GM18868 (cell line): ENCODE results near the gene ELOVL1.
"Not testable (repeated sequence)": the region's sequence is repeated elsewhere in the genome, so short reads cannot be mapped to it uniquely, and the experiment has no call there.

Source experiments
- ATAC-seq: cut with Tn5 transposase; IDR thresholded peaks from one replicate; pipeline ENCODE4 v1.9.1; 2021; ENCODE audit warnings: mild to moderate bottlenecking, moderate library complexity; ENCODE audit not compliant: unreplicated experiment

Gene ELOVL1

GRCh38 chr1:43382027-43382779 lies 14.4 kb upstream of the ELOVL1 start:
- no peak for ATAC-seq

GRCh38 chr1:43381612-43382011 lies 13.8 kb upstream of the ELOVL1 start:
- ATAC-seq = no peak

- ATAC-seq = no peak
These were observed 11.7 kb upstream of the ELOVL1 start for GRCh38 chr1:43379476-43379875.

GRCh38 chr1:43377831-43378230 lies 10.0 kb upstream of the ELOVL1 start:
- no peak for ATAC-seq

- ATAC-seq = no peak
These were observed 9.0 kb upstream of the ELOVL1 start for GRCh38 chr1:43376723-43377235.

GRCh38 chr1:43373066-43373940 lies 5.5 kb upstream of the ELOVL1 start:
- ATAC-seq = no peak

- ATAC-seq = no peak
These were observed 4.4 kb upstream of the ELOVL1 start for GRCh38 chr1:43372172-43372571.

- ATAC-seq = no peak
These were observed 2.8 kb upstream of the ELOVL1 start for GRCh38 chr1:43370564-43370963.

- not testable (repeated sequence) for ATAC-seq
These were observed 2.0 kb upstream of the ELOVL1 start for GRCh38 chr1:43369779-43370178.

GRCh38 chr1:43368646-43369020 lies 822 bp upstream of the ELOVL1 start:
- ATAC-seq = no peak

GRCh38 chr1:43367026-43367903 lies 546 bp downstream of the ELOVL1 start:
- ATAC-seq = peak; percentile 40

GRCh38 chr1:43366601-43367025 lies 1.2 kb downstream of the ELOVL1 start:
- ATAC-seq = no peak

GRCh38 chr1:43366179-43366578 lies 1.6 kb downstream of the ELOVL1 start:
- ATAC-seq = no peak

- no peak for ATAC-seq
These were observed 2.1 kb downstream of the ELOVL1 start for GRCh38 chr1:43365678-43366077.

GRCh38 chr1:43363935-43364525 lies 3.8 kb downstream of the ELOVL1 start:
- ATAC-seq = no peak

GRCh38 chr1:43363283-43363934 lies 4.4 kb downstream of the ELOVL1 start:
- ATAC-seq = no peak

GRCh38 chr1:43360616-43361015 lies 7.2 kb downstream of the ELOVL1 start:
- no peak for ATAC-seq

GRCh38 chr1:43359696-43360095 lies 8.1 kb downstream of the ELOVL1 start:
- ATAC-seq = no peak

GRCh38 chr1:43358746-43359693 lies 8.8 kb downstream of the ELOVL1 start, which contains the start of gene CDC20:
TSS of gene CDC20 (plus strand) at chr1:43358981. CDS start at chr1:43359216, 235 bp downstream.
- peak; percentile 97 for ATAC-seq
